ENCODE data around the gene GTPBP2. TPM values are rescaled to one million over a fixed set of nuclear protein-coding genes. Genes with fewer than 3 reads are reported as not detected.

The GTPBP2 gene
- total and polyA plus RNA-seq, 2 of the 4 experiments (the other 2 are of a cell fraction), result 38.4 to 86.6 TPM

DNA sequence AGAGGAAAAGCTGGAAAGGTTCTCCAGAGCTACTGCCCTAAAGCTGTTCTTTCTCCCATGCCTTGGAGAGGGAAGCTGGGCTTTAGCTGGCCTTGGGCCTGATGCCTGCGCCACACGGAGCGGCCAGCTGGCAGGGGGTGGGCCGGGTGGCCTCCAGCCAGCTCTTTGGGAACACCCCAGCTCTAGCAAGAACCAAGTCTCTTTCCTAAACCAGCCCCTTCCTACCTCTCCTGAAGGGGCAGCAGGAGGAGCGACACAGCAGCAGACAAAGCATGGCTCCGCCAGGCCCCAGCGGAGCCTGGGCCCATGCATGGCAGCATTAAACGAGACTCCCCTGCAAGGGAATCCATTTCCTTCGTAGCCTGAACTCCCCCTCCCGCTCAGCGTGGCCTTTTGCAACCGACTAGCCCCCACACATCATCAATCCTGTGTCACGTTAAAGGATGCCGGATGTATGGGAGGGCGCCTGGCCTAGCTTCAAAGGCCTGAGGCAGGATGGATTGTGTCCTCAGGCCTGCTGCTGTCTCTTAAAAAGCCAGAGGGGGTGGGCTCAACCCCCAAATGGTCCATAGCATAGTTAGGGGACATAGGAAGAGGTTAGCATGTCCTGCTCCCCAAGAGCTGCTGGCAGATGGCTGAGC, 44.5 kb upstream of the GTPBP2 start:
- dilution Hi-C loops (cut with HindIII; ENCODE audit: low sequenced_read_pairs, unreplicated experiment) (no loop called here), in situ Hi-C loops (cut with MboI; ENCODE audit: low sequenced_read_pairs) (no loop called here)

More for the DNA sequence above, 44.5 kb upstream of the GTPBP2 start:
- H2AFZ ChIP-seq (replicated peaks; ENCODE audit: low read length, poor library complexity), result no peak overlapping the region
- H3K18ac ChIP-seq (ENCODE audit: low read depth, low read length), result no peak overlapping the region
- no peaks in the 10 kb centered on the region for H3K9me3 ChIP-seq (ENCODE audit: control insufficient read depth, insufficient read depth, low read length)
- no peak overlapping the region for H3K9ac ChIP-seq (ENCODE audit: low read depth, low read length)
- no peak overlapping the region for H3K4me3 ChIP-seq (ENCODE audit: insufficient read depth, low read depth, low read length)
- H3K4me2 ChIP-seq (ENCODE audit: low read depth, low read length), result no peak overlapping the region
- ChIA-PET CTCF (no interaction called here), POLR2A (ENCODE audit: unreplicated experiment) (no interaction called here)
- no peak overlapping the region for H3K14ac ChIP-seq (replicated peaks; ENCODE audit: low read depth, low read length)
- H4K8ac ChIP-seq (ENCODE audit: low read depth in 2 of 2, low read length in 2 of 2), result no peak overlapping the region
- BruUV-seq (replicated peaks), result no TSS peak
- no peak overlapping the region for H2BK5ac ChIP-seq (ENCODE audit: low read depth, low read length, poor library complexity, severe bottlenecking)
- H4K91ac ChIP-seq (ENCODE audit: insufficient read depth, low read depth, low read length), result no peak overlapping the region
- no peaks in the 10 kb centered on the region for H3K27me3 ChIP-seq (ENCODE audit: control insufficient read depth, insufficient read depth, low read length)
- TF ChIP-seq CEBPB (IDR thresholded peaks at IDR 0.05; ENCODE audit: low read depth, low read length) (no peak), MAZ (IDR thresholded peaks at IDR 0.05; ENCODE audit: borderline replicate concordance, low read depth, low read length) (no peak), FOS (IDR thresholded peaks at IDR 0.05; ENCODE audit: low read depth, low read length) (no peak), CHD1 (IDR thresholded peaks at IDR 0.05; ENCODE audit: low read depth, low read length) (no peak), RAD21 (IDR thresholded peaks at IDR 0.05; ENCODE audit: low read length) (no peak), POLR2A (IDR thresholded peaks at IDR 0.05; ENCODE audit: low read depth, low read length) (no peak), MAFK (IDR thresholded peaks at IDR 0.05; ENCODE audit: low read depth, low read length) (no peak), RCOR1 (IDR thresholded peaks at IDR 0.05; ENCODE audit: insufficient replicate concordance, low read length) (no peak), MXI1 (IDR thresholded peaks at IDR 0.05; ENCODE audit: borderline replicate concordance, low read depth, low read length) (no peak), RFX5 (IDR thresholded peaks at IDR 0.05; ENCODE audit: low read depth, low read length) (no peak), NFE2L2 (IDR thresholded peaks at IDR 0.05; ENCODE audit: low read depth, low read length) (no peak), BHLHE40 (IDR thresholded peaks at IDR 0.05; ENCODE audit: low read depth, low read length) (no peak), SMC3 (IDR thresholded peaks at IDR 0.05; ENCODE audit: low read depth, low read length) (no peak)
- TF ChIP-seq, protein P1, sequence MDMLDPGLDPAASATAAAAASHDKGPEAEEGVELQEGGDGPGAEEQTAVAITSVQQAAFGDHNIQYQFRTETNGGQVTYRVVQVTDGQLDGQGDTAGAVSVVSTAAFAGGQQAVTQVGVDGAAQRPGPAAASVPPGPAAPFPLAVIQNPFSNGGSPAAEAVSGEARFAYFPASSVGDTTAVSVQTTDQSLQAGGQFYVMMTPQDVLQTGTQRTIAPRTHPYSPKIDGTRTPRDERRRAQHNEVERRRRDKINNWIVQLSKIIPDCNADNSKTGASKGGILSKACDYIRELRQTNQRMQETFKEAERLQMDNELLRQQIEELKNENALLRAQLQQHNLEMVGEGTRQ (IDR thresholded peaks at IDR 0.05; ENCODE audit: low read depth, low read length), result no peak
- TF ChIP-seq, protein P2, sequence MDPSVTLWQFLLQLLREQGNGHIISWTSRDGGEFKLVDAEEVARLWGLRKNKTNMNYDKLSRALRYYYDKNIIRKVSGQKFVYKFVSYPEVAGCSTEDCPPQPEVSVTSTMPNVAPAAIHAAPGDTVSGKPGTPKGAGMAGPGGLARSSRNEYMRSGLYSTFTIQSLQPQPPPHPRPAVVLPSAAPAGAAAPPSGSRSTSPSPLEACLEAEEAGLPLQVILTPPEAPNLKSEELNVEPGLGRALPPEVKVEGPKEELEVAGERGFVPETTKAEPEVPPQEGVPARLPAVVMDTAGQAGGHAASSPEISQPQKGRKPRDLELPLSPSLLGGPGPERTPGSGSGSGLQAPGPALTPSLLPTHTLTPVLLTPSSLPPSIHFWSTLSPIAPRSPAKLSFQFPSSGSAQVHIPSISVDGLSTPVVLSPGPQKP (IDR thresholded peaks at IDR 0.05; ENCODE audit: borderline replicate concordance, low read depth, low read length), result no peak
- TF ChIP-seq, protein P3, sequence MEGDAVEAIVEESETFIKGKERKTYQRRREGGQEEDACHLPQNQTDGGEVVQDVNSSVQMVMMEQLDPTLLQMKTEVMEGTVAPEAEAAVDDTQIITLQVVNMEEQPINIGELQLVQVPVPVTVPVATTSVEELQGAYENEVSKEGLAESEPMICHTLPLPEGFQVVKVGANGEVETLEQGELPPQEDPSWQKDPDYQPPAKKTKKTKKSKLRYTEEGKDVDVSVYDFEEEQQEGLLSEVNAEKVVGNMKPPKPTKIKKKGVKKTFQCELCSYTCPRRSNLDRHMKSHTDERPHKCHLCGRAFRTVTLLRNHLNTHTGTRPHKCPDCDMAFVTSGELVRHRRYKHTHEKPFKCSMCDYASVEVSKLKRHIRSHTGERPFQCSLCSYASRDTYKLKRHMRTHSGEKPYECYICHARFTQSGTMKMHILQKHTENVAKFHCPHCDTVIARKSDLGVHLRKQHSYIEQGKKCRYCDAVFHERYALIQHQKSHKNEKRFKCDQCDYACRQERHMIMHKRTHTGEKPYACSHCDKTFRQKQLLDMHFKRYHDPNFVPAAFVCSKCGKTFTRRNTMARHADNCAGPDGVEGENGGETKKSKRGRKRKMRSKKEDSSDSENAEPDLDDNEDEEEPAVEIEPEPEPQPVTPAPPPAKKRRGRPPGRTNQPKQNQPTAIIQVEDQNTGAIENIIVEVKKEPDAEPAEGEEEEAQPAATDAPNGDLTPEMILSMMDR (conservative IDR thresholded peaks at IDR 0.05; ENCODE audit: low read depth, low read length), result no peak
- no peak overlapping the region for H3K4ac ChIP-seq (ENCODE audit: low read depth, low read length)
- peaks cover 63% of the 10 kb centered on the region for H3K36me3 ChIP-seq (ENCODE audit: control insufficient read depth, insufficient read depth, low read length)
- H2AK9ac ChIP-seq (replicated peaks; ENCODE audit: low read depth, low read length, poor library complexity), result no peak overlapping the region
- DNase-seq (peak; percentile 24), ATAC-seq (ENCODE audit: low read depth) (no peak)
- H3K4me1 ChIP-seq (ENCODE audit: control insufficient read depth, insufficient read depth, low read length), result peaks cover 6% of the 10 kb centered on the region
- H3K9me1 ChIP-seq (ENCODE audit: insufficient read depth, low read length), result peaks cover 16% of the 10 kb centered on the region; the same call in 1 of the 2 replicates
- 40% methylated on average over 1 of the region's 15 CpGs; no CpG with 5 or more reads in 1 of the 2 experiments for WGBS, 2 experiments (ENCODE audit: extremely low coverage in 2 of 2, insufficient read length in 1 of 2)
- no peak overlapping the region; the same call in 1 of the 2 replicates for H2AK5ac ChIP-seq (ENCODE audit: low read depth, low read length)
- H3K79me1 ChIP-seq (ENCODE audit: low read depth in 1 of 2, low read length in 2 of 2), result peaks cover under 1 to 4% of the 10 kb centered on the region in 2 experiments; a peak in 2 of 4 replicates
- no peak overlapping the region for H3K56ac ChIP-seq (ENCODE audit: extremely low read depth, insufficient read depth, low read length)
- no peak overlapping the region for H2BK15ac ChIP-seq (ENCODE audit: low read depth, low read length)
- H3K23ac ChIP-seq (ENCODE audit: low read depth, low read length), result no peak overlapping the region
- no peak overlapping the region for H2BK120ac ChIP-seq (ENCODE audit: low read depth, low read length)
- H2BK20ac ChIP-seq (ENCODE audit: low read depth, low read length), result no peak overlapping the region
- no peak overlapping the region for H3K27ac ChIP-seq (ENCODE audit: insufficient read depth, low read length)
- no peak overlapping the region for H4K5ac ChIP-seq (ENCODE audit: low read depth, low read length)
- no peaks in the 10 kb centered on the region for H4K20me1 ChIP-seq (ENCODE audit: insufficient read depth, low read length)
- intact Hi-C loops (cut with micrococcal nuclease), result no loop called here

All from IMR-90 (cell line).